HepG2 (cell line): ENCODE measurements around the gene BDNF. TPM values are rescaled to one million over a fixed set of nuclear protein-coding genes. Genes with fewer than 3 reads are reported as not detected.

Experiments
- ATAC-seq: fragments of 200-7000 bp; cut with Tn5 transposase; 3 replicates; pipeline ENCODE4 v1.9.1; 2020; ENCODE audit warnings: mild to moderate bottlenecking, moderate library complexity
- BruUV-seq: library from RNA; stranded (reverse); fragments of 400-500 nt; replicated peaks from 2 replicates; lab custom pipeline; 2021; lab: Mats Ljungman, UMichigan
- CTCF ChIA-PET: fragments of 300-600 bp; formaldehyde crosslinking; extraction: SDS; loops from one replicate; lab custom pipeline; 2021; ENCODE audit warnings: low total read pairs, inconsistent platforms, low intra/inter-chr PET ratio; lab: Yijun Ruan, JAX
- POLR2A ChIA-PET: fragments of 350-600 bp; sonication (Branson Sonifier 250); formaldehyde crosslinking; loops from one replicate; lab custom pipeline; 2020; ENCODE audit warnings: antibody characterized with exemption, inconsistent platforms; lab: Yijun Ruan, JAX
- DNase-seq: peaks from one replicate; pipeline ENCODE4 v3.0.0-alpha.2; 2015; ENCODE audit warnings: low spot score
- FAIRE-seq: peaks from 3 replicates; lab custom pipeline; 2011; peaks lifted over from hg19 to GRCh38; lab: Jason Lieb, UNC
- H2AFZ ChIP-seq: one replicate; pipeline ENCODE4 v1.6.1; 2011; ENCODE audit warnings: low read length, inconsistent platforms
- H3K27ac ChIP-seq: fragments of 300-600 bp; 3 replicates; pipeline ENCODE4 v1.8.0; 2011; ENCODE audit warnings: mixed run types, mild to moderate bottlenecking, mixed read lengths, low read length, inconsistent platforms; ENCODE audit not compliant: insufficient read depth; ENCODE audit errors: extremely low read length
- H3K27me3 ChIP-seq, 2 experiments: fragments of 200-600 bp in 1 of 2; 2 replicates in 1 of 2; 3 replicates in 1 of 2; pipeline versions ENCODE4 v1.6.0 to v1.8.0; 2011; ENCODE audit warnings: low read length in 2 of 2, mild to moderate bottlenecking in 2 of 2, moderate library complexity in 2 of 2, inconsistent platforms in 1 of 2; ENCODE audit not compliant: insufficient read depth in 2 of 2, control insufficient read depth in 1 of 2
- H3K36me3 ChIP-seq, 2 experiments: fragments of 200-600 bp in 1 of 2; replicated peaks in 1 of 2; 2 replicates in 1 of 2; 3 replicates in 1 of 2; pipeline versions ENCODE4 v1.5.1 to v1.8.0; 2011; ENCODE audit warnings: low read length in 2 of 2, inconsistent platforms in 1 of 2; ENCODE audit not compliant: insufficient read depth in 2 of 2, control insufficient read depth in 1 of 2
- H3K4me1 ChIP-seq: 2 replicates; pipeline ENCODE4 v1.5.1; 2012; ENCODE audit warnings: low read length, inconsistent platforms; ENCODE audit not compliant: insufficient read depth
- H3K4me2 ChIP-seq: 2 replicates; pipeline ENCODE4 v1.6.0; 2011; ENCODE audit warnings: low read depth, low read length, inconsistent platforms
- H3K4me3 ChIP-seq, 3 experiments: fragments of 200-600 bp in 1 of 3; sonication (generic), shearing (Covaris generic) in 1 of 3; replicated peaks in 1 of 3; 2 replicates each; pipeline ENCODE4 v1.5.1; 2011 to 2016; ENCODE audit warnings: low read length in 3 of 3, inconsistent platforms in 2 of 3, low read depth in 2 of 3, mild to moderate bottlenecking in 2 of 3, control low read depth in 1 of 3, mixed read lengths in 1 of 3; ENCODE audit not compliant: insufficient read depth in 1 of 3
- H3K79me2 ChIP-seq: one replicate; pipeline ENCODE4 v1.6.1; 2011; ENCODE audit warnings: low read length, inconsistent platforms; ENCODE audit not compliant: insufficient read depth
- H3K9ac ChIP-seq: 2 replicates; pipeline ENCODE4 v1.6.0; 2011; ENCODE audit warnings: mild to moderate bottlenecking, low read depth, low read length, inconsistent platforms; ENCODE audit not compliant: insufficient read depth
- H3K9me3 ChIP-seq: 2 replicates; pipeline ENCODE4 v1.5.1; 2012; ENCODE audit warnings: mild to moderate bottlenecking, low read length
- H4K20me1 ChIP-seq: 2 replicates; pipeline ENCODE4 v1.6.0; 2011; ENCODE audit warnings: inconsistent platforms, mild to moderate bottlenecking, low read length, moderate library complexity; ENCODE audit not compliant: insufficient read depth
- RARA ChIP-seq: IDR thresholded peaks from 2 replicates; pipeline ENCODE4 v1.6.1; 2016; ENCODE audit warnings: missing genetic modification reagents, missing compliant biosample characterization
- RBM22 ChIP-seq: fragments of 200-400 bp; formaldehyde crosslinking; optimal IDR thresholded peaks from 2 replicates; pipeline ENCODE3; 2017; ENCODE audit warnings: mild to moderate bottlenecking, low read length, moderate library complexity
- STAG1 ChIP-seq: sonication (generic); formaldehyde crosslinking; IDR thresholded peaks from 2 replicates; pipeline ENCODE4 v1.4.0; 2020; ENCODE audit warnings: missing genetic modification reagents
- ZFP90 ChIP-seq: sonication (generic); formaldehyde crosslinking; IDR thresholded peaks from 2 replicates; pipeline ENCODE4 v1.8.0; 2022; ENCODE audit warnings: missing genetic modification reagents, mild to moderate bottlenecking, inconsistent platforms, borderline replicate concordance
- ZNF383 ChIP-seq: sonication (generic); formaldehyde crosslinking; IDR thresholded peaks from 2 replicates; pipeline ENCODE4 v1.4.0; 2020; ENCODE audit warnings: missing genetic modification reagents, mild to moderate bottlenecking, borderline replicate concordance
- WGBS: methylation state at CpG from one replicate; pipeline ENCODE4 v1.1.6; 2017; ENCODE audit warnings: low lambda C conversion rate; 5-methylcytosine and 5-hydroxymethylcytosine counted together
- in situ Hi-C: cut with HindIII; loops from 2 replicates; pipeline ENCODE4 v1.10.0; 2017; ENCODE audit warnings: low pct_unique_long_range_greater_than_20kb; ENCODE audit not compliant: extremely low pct_ligation_motif_present
- intact Hi-C: fragments of 100-400 bp; cut with micrococcal nuclease; formaldehyde crosslinking; loops from one replicate; pipeline ENCODE4 v1.10.0; 2022; ENCODE audit not compliant: unreplicated experiment
- polyA plus RNA-seq, 8 experiments: library from polyadenylated mRNA; depleted of rRNA in 3 of 8; stranded (reverse) in 7 of 8; unstranded in 1 of 8; fragments of >200 nt; fragmentation: Illumina TruSeq in 4 of 8; extraction: Trizol in 4 of 8; gene quantifications; 2 replicates each; pipeline versions ENCODE4 v1.2.1 to v1.2.3, GENCODE V29; 2011 to 2016; ENCODE audit warnings: low read depth in 4 of 8, missing spikeins in 1 of 8, mixed read lengths in 1 of 8; ENCODE audit not compliant: insufficient read depth in 1 of 8
- total RNA-seq, 5 experiments: library from RNA; depleted of rRNA; stranded (reverse); fragments of >200 nt; fragmentation: Illumina TruSeq; extraction: Trizol; gene quantifications; 2 replicates each; pipeline ENCODE4 v1.2.3, GENCODE V29; 2016; ENCODE audit warnings: low read depth in 1 of 5
- TF ChIP-seq, protein P1 (sequence below): IDR thresholded peaks from 2 replicates; pipeline ENCODE4 v1.6.1; 2016; ENCODE audit warnings: mild to moderate bottlenecking, missing biosample characterization, missing genetic modification reagents
- TF ChIP-seq, protein P2 (sequence below): sonication (generic); formaldehyde crosslinking; IDR thresholded peaks from 2 replicates; pipeline ENCODE4 v1.5.0; 2020; ENCODE audit warnings: mild to moderate bottlenecking, missing genetic modification reagents, moderate library complexity
- TF ChIP-seq, protein P3 (sequence below): sonication (generic); formaldehyde crosslinking; IDR thresholded peaks from 2 replicates; pipeline ENCODE4 v1.4.0; 2020; ENCODE audit warnings: missing genetic modification reagents

Gene BDNF
- total and polyA plus RNA-seq, 2 of the 13 experiments (the other 11 are each of a cell fraction or from before 2014, with no cell fraction given): 0.02 TPM; not detected in 1

DNA sequence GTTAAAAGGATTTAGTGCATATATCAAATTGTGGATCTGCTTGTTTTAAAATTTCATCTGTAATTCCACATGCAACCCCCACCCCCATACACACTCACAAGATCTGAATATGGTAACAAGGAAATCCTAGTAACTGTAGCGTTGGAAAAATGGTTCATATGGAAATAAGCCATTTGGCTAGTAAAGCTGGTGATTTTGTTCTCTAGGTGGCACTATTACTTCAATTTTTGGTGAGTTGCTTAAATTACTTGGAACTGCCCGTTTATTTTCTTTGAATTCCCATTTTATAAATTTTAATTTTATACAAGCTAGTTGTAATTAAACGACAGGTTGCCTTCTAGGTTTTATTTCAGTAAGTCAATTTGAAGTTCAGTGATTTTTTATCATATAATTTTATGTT is 5.3 kb downstream of the BDNF start:
- Histone ChIP-seq H2AFZ (no peak overlapping the region), H3K4me2 (no peak overlapping the region), H3K36me3 (no peaks in the 10 kb centered on the region), H3K9ac (no peak overlapping the region), H3K4me1 (peaks cover 16% of the 10 kb centered on the region), H3K79me2 (no peaks in the 10 kb centered on the region), H3K4me3 (no peak overlapping the region), H4K20me1 (no peaks in the 10 kb centered on the region), H3K27me3 (peaks cover 0 to 14% of the 10 kb centered on the region in 2 experiments; a peak in 2 of 5 replicates), H3K27ac (no peak overlapping the region), H3K9me3 (no peaks in the 10 kb centered on the region)
- ChIA-PET CTCF (no interaction called here), POLR2A (no interaction called here)
- no peak for FAIRE-seq
- intact Hi-C loops (no loop called here), in situ Hi-C loops (loop anchor here (5.0 to 25.0 kb wide), 4 partner anchors 837 to 1640 kb away; no protein-coding TSS in a partner anchor)
- DNase-seq: no peak
- TF ChIP-seq STAG1 (CRISPR knock-in tag): peak; percentile 64
- no peak for TF ChIP-seq RARA (CRISPR knock-in tag)
- TF ChIP-seq, protein P1, sequence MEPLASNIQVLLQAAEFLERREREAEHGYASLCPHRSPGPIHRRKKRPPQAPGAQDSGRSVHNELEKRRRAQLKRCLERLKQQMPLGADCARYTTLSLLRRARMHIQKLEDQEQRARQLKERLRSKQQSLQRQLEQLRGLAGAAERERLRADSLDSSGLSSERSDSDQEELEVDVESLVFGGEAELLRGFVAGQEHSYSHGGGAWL: no peak
- TF ChIP-seq ZFP90 (CRISPR knock-in tag): no peak
- TF ChIP-seq, protein P2, sequence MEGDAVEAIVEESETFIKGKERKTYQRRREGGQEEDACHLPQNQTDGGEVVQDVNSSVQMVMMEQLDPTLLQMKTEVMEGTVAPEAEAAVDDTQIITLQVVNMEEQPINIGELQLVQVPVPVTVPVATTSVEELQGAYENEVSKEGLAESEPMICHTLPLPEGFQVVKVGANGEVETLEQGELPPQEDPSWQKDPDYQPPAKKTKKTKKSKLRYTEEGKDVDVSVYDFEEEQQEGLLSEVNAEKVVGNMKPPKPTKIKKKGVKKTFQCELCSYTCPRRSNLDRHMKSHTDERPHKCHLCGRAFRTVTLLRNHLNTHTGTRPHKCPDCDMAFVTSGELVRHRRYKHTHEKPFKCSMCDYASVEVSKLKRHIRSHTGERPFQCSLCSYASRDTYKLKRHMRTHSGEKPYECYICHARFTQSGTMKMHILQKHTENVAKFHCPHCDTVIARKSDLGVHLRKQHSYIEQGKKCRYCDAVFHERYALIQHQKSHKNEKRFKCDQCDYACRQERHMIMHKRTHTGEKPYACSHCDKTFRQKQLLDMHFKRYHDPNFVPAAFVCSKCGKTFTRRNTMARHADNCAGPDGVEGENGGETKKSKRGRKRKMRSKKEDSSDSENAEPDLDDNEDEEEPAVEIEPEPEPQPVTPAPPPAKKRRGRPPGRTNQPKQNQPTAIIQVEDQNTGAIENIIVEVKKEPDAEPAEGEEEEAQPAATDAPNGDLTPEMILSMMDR (CRISPR knock-in tag): peak; percentile 38
- no TSS peak for BruUV-seq
- WGBS: 2% methylated on average over 3 of the region's 3 CpGs
- no peak for ATAC-seq

DNA sequence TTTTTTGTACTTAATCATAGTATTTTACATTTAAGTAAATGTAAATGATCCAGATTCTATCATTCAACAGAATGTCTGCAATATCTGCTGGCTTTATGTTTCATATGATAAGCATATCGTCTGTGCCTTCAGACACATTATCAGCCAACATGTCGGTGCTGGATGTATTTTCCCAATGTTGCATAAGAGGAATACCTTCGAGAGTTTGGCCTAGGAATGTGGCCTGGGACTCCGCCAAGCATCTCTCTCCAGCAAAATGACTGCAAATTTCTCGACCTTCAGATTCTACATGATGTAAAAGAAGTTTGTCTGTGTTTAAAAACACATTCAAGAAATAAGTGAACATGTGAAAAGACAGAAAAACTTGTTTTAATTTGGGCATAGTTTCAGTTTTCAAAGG is 6.9 kb downstream of the BDNF start:
- Histone ChIP-seq H3K27me3 (peaks cover 0 to under 1% of the 10 kb centered on the region in 2 experiments; a peak in 1 of 5 replicates), H3K27ac (no peak overlapping the region), H3K9me3 (no peaks in the 10 kb centered on the region), H3K4me2 (no peak overlapping the region), H3K9ac (no peak overlapping the region), H3K79me2 (no peaks in the 10 kb centered on the region), H4K20me1 (no peaks in the 10 kb centered on the region), H3K4me1 (0 out of 2 replicates have a peak, but pooled peaks cover under 1% of the 10 kb centered on the region), H2AFZ (no peak overlapping the region), H3K36me3 (no peaks in the 10 kb centered on the region), H3K4me3 (no peak overlapping the region)
- intact Hi-C loops: no loop called here
- WGBS: 18% methylated on average over 5 of the region's 5 CpGs
- DNase-seq: no peak
- no peak for ATAC-seq
- no peak for FAIRE-seq
- BruUV-seq: no TSS peak
- ChIA-PET CTCF (no interaction called here), POLR2A (no interaction called here)
- in situ Hi-C loops: loop anchor here (10.0 to 25.0 kb wide), 2 partner anchors 1469 to 1641 kb away; no protein-coding TSS in a partner anchor
- TF ChIP-seq ZNF383 (CRISPR knock-in tag): no peak
- TF ChIP-seq, protein P3, sequence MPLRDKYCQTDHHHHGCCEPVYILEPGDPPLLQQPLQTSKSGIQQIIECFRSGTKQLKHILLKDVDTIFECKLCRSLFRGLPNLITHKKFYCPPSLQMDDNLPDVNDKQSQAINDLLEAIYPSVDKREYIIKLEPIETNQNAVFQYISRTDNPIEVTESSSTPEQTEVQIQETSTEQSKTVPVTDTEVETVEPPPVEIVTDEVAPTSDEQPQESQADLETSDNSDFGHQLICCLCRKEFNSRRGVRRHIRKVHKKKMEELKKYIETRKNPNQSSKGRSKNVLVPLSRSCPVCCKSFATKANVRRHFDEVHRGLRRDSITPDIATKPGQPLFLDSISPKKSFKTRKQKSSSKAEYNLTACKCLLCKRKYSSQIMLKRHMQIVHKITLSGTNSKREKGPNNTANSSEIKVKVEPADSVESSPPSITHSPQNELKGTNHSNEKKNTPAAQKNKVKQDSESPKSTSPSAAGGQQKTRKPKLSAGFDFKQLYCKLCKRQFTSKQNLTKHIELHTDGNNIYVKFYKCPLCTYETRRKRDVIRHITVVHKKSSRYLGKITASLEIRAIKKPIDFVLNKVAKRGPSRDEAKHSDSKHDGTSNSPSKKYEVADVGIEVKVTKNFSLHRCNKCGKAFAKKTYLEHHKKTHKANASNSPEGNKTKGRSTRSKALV (CRISPR knock-in tag): no peak
- no peak for TF ChIP-seq RBM22
